Mucosa of rectum (tissue), 2 donors: ENCODE data around the gene WDR86.
A peak's percentile ranks its signal among the peaks of the same experiment; 100 is the strongest.

Experiments
- H3K27ac ChIP-seq, 2 donors: one replicate each; pipeline ENCODE4 v1.7.0; 2013; ENCODE audit warnings: inconsistent platforms in 2 of 2, low read depth in 2 of 2, low read length in 2 of 2
- H3K27me3 ChIP-seq, 2 donors: one replicate each; pipeline ENCODE4 v1.7.0; 2013; ENCODE audit warnings: low read length in 2 of 2; ENCODE audit not compliant: control insufficient read depth in 2 of 2, insufficient read depth in 2 of 2
- H3K36me3 ChIP-seq, 2 donors: one replicate each; pipeline ENCODE4 v1.7.0; 2013; ENCODE audit warnings: low read length in 2 of 2; ENCODE audit not compliant: control insufficient read depth in 2 of 2, insufficient read depth in 2 of 2
- H3K4me1 ChIP-seq, 2 donors: one replicate each; pipeline ENCODE4 v1.7.0; 2013; ENCODE audit warnings: low read length in 2 of 2, mild to moderate bottlenecking in 1 of 2; ENCODE audit not compliant: control insufficient read depth in 2 of 2, insufficient read depth in 2 of 2
- H3K4me3 ChIP-seq, 2 donors: one replicate each; pipeline ENCODE4 v1.7.0; 2013; ENCODE audit warnings: low read length in 2 of 2
- H3K9ac ChIP-seq, 2 donors: one replicate each; pipeline ENCODE4 v1.7.0; 2013; ENCODE audit warnings: low read length in 2 of 2, low read depth in 1 of 2, mild to moderate bottlenecking in 1 of 2
- H3K9me3 ChIP-seq, 2 donors: one replicate each; pipeline ENCODE4 v1.7.0; 2013; ENCODE audit warnings: low read length in 2 of 2; ENCODE audit not compliant: control insufficient read depth in 2 of 2
- donor health status: healthy.
- donor health status: Normal muscosa, but diverticular disease.

Gene WDR86

GRCh38 chr7:151440799-151441445 is 31.1 kb upstream of the WDR86 start:
- Histone ChIP-seq H3K9ac (no peak overlapping the region), H3K4me1 (peaks cover 0 to 2% of the 10 kb centered on the region in 2 donors), H3K27ac (no peak overlapping the region), H3K4me3 (no peak overlapping the region), H3K9me3 (no peaks in the 10 kb centered on the region), H3K27me3 (peaks cover 4 to 21% of the 10 kb centered on the region in 2 donors), H3K36me3 (no peaks in the 10 kb centered on the region)

GRCh38 chr7:151439855-151440798 is 30.3 kb upstream of the WDR86 start, which contains the start of gene CRYGN:
Gene CRYGN (minus strand): TSS chr7:151440141. CDS start chr7:151439917, 224 bp downstream.
- no peaks in the 10 kb centered on the region for H3K36me3 ChIP-seq
- peaks cover 0 to 2% of the 10 kb centered on the region in 2 donors for H3K4me1 ChIP-seq
- no peak within 1 kb of the TSS for H3K9ac ChIP-seq
- no peaks in the 10 kb centered on the region for H3K9me3 ChIP-seq
- H3K27me3 ChIP-seq: peaks cover 4 to 21% of the 10 kb centered on the region in 2 donors
- peak within 1 kb of the TSS in 1 of 2 donors; percentile 20 for H3K4me3 ChIP-seq
- H3K27ac ChIP-seq: no peak within 1 kb of the TSS

DNA sequence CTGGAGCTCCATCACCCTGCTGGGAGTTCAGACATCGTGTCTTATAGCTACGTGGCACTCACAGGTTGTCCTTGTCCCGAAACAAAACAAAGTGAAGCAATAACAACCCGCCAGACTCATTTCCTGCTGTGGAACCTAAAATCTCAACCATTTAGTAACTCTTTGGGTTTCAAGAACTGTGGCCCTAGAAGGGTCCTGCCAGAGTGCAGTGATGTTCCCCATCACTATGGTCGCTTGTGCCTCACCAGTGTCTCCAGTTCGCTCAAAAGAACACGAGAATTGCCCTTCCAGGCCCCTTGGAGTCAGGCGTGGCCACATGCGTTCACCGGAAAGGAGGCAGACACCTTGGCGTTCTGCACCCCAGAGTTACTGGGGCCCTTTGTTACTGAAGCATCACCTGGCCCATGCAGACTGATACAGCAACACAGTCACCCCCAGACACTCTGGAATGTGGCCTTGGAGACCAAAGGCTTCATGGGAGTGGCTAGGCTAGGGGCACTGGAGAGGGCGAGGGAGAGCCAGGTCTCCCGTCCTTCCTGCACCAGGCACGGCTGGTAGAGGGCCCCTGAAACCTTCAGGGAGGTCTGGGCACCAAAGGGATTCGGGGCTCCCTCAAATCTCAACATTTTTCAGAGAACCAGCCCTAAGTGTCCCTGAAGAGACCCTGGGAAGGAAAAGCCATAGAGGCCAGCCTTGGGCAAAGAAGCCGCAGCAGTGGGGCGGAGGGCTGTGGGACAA is 29.2 kb upstream of the WDR86 start:
- H3K36me3 ChIP-seq: no peaks in the 10 kb centered on the region
- H3K27me3 ChIP-seq: peaks cover 4 to 21% of the 10 kb centered on the region in 2 donors
- H3K9me3 ChIP-seq: no peaks in the 10 kb centered on the region
- H3K4me1 ChIP-seq: peaks cover 0 to 2% of the 10 kb centered on the region in 2 donors
- no peak overlapping the region for H3K4me3 ChIP-seq
- H3K27ac ChIP-seq: no peak overlapping the region
- H3K9ac ChIP-seq: no peak overlapping the region

GRCh38 chr7:151437866-151438516 is 28.2 kb upstream of the WDR86 start:
- Histone ChIP-seq H3K9ac (no peak overlapping the region), H3K27ac (no peak overlapping the region)

DNA sequence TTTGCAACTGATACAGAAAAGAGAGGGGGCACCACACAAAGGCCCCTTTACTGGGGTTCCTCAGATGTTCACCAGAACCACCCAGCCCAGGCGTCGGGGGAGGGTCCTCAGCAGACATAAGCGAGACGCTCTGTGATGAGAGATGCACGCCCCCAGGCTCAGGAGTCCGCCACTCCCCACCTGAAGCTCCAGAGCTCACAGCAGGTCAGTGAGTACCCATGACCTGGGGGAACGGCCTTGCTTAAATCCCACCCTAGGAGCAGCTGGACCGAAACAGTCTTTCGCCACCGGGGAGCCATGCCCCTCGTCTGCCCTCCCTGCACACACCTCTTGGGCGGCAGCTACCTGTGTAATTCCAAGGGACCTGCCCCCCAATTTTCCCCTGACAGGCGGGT is 27.3 kb upstream of the WDR86 start:
- Histone ChIP-seq H3K36me3 (no peaks in the 10 kb centered on the region), H3K9ac (no peak overlapping the region), H3K27me3 (peaks cover 4 to 21% of the 10 kb centered on the region in 2 donors), H3K27ac (no peak overlapping the region), H3K4me1 (peaks cover 0 to 2% of the 10 kb centered on the region in 2 donors), H3K9me3 (no peaks in the 10 kb centered on the region), H3K4me3 (no peak overlapping the region)

More at GRCh38 chr7:151437866-151438516, 28.2 kb upstream of the WDR86 start:
- no peaks in the 10 kb centered on the region for H3K36me3 ChIP-seq
- no peak overlapping the region for H3K4me3 ChIP-seq
- H3K27me3 ChIP-seq: peaks cover 4 to 21% of the 10 kb centered on the region in 2 donors
- no peaks in the 10 kb centered on the region for H3K9me3 ChIP-seq
- H3K4me1 ChIP-seq: peaks cover 0 to 2% of the 10 kb centered on the region in 2 donors

GRCh38 chr7:151436446-151437158 is 26.8 kb upstream of the WDR86 start:
- Histone ChIP-seq H3K27me3 (peaks cover 4 to 21% of the 10 kb centered on the region in 2 donors), H3K9ac (no peak overlapping the region), H3K27ac (no peak overlapping the region)

GRCh38 chr7:151435971-151436370 is 26.1 kb upstream of the WDR86 start:
- Histone ChIP-seq H3K9ac (no peak overlapping the region), H3K36me3 (no peaks in the 10 kb centered on the region), H3K9me3 (no peaks in the 10 kb centered on the region), H3K27ac (no peak overlapping the region), H3K27me3 (peaks cover 4 to 17% of the 10 kb centered on the region in 2 donors), H3K4me3 (no peak overlapping the region), H3K4me1 (peaks cover 0 to 2% of the 10 kb centered on the region in 2 donors)

More at GRCh38 chr7:151436446-151437158, 26.8 kb upstream of the WDR86 start:
- Histone ChIP-seq H3K36me3 (no peaks in the 10 kb centered on the region), H3K9me3 (no peaks in the 10 kb centered on the region), H3K4me1 (peaks cover 0 to 2% of the 10 kb centered on the region in 2 donors), H3K4me3 (no peak overlapping the region)

DNA sequence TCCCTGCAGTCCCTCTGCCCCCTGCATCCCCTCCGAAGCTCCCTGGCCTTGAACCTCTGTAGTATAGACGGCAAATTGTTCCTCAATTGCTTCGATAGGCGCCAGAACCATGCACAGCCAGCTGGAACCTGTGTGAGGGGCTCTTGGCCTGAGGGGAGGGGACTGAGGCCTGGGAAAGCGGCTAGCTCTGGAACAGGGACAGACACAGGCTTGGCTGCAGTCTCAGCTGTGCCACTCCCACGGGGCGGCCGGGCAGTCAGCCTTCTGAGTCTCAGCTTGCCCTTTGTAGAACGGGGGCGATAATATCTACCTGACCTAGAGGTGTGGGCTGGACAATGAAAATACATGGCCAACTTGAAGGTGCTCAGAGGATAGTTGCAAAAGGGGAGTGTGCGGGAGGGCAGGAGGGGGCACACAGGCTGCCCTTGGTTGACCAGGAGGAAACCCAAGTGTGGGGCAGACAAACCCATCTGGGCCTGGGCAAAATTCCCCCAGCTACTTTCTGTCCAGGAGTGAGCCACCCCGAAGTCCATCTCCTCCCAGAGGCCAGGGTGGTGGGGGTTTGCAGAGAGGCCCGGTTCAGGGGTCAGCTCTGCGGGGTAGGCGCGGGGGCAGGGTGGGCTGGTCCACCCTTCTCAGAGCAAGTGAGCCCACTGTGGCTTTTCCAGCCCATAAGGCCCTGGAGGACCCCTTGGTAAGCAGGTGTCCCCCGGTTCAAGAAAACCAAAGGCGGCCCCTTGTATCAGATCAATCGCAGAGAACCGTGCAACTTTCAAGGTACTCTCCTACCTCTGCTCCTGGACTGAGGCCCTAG is 25.5 kb upstream of the WDR86 start:
- no peak overlapping the region for H3K4me3 ChIP-seq
- no peak overlapping the region for H3K9ac ChIP-seq
- peaks cover 0 to 2% of the 10 kb centered on the region in 2 donors for H3K4me1 ChIP-seq
- H3K9me3 ChIP-seq: no peaks in the 10 kb centered on the region
- peaks cover 0 to 12% of the 10 kb centered on the region in 2 donors for H3K27me3 ChIP-seq
- H3K27ac ChIP-seq: no peak overlapping the region
- no peaks in the 10 kb centered on the region for H3K36me3 ChIP-seq
